ENCODE results near the gene RARS1.

DNA sequence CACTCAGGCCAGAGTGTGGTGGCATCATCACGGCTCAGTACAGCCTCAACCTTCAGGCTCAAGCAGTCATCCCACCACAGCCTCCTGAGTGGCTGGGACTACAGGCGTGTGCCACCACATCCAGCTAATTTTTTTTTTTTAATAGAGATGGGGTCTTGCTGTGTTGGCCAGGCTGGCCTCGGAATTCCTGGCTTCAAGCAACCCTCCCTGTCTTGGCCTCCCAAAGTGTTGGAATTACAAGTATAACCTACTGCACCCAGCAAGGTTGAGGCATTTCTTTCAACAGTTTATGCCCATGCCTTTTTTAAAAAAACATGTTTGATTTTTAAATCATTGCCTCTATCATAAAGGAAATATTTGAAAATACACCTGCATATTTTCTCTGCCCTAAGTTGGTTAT lies 2.8 kb downstream of the RARS1 start:
- TF ChIP-seq, protein P1, sequence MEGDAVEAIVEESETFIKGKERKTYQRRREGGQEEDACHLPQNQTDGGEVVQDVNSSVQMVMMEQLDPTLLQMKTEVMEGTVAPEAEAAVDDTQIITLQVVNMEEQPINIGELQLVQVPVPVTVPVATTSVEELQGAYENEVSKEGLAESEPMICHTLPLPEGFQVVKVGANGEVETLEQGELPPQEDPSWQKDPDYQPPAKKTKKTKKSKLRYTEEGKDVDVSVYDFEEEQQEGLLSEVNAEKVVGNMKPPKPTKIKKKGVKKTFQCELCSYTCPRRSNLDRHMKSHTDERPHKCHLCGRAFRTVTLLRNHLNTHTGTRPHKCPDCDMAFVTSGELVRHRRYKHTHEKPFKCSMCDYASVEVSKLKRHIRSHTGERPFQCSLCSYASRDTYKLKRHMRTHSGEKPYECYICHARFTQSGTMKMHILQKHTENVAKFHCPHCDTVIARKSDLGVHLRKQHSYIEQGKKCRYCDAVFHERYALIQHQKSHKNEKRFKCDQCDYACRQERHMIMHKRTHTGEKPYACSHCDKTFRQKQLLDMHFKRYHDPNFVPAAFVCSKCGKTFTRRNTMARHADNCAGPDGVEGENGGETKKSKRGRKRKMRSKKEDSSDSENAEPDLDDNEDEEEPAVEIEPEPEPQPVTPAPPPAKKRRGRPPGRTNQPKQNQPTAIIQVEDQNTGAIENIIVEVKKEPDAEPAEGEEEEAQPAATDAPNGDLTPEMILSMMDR (IDR thresholded peaks at IDR 0.05; ENCODE audit: insufficient read depth, low read length) = no peak
- TF ChIP-seq GABPA (IDR thresholded peaks at IDR 0.05; ENCODE audit: low read depth) = no peak
